GM21390 (cell line): Measurements from ENCODE around the gene MEIS3.

ENCODE experiments used
- ATAC-seq: cut with Tn5 transposase; IDR thresholded peaks from one replicate; pipeline ENCODE4 v1.9.1; 2021; ENCODE audit not compliant: unreplicated experiment

The MEIS3 gene

DNA sequence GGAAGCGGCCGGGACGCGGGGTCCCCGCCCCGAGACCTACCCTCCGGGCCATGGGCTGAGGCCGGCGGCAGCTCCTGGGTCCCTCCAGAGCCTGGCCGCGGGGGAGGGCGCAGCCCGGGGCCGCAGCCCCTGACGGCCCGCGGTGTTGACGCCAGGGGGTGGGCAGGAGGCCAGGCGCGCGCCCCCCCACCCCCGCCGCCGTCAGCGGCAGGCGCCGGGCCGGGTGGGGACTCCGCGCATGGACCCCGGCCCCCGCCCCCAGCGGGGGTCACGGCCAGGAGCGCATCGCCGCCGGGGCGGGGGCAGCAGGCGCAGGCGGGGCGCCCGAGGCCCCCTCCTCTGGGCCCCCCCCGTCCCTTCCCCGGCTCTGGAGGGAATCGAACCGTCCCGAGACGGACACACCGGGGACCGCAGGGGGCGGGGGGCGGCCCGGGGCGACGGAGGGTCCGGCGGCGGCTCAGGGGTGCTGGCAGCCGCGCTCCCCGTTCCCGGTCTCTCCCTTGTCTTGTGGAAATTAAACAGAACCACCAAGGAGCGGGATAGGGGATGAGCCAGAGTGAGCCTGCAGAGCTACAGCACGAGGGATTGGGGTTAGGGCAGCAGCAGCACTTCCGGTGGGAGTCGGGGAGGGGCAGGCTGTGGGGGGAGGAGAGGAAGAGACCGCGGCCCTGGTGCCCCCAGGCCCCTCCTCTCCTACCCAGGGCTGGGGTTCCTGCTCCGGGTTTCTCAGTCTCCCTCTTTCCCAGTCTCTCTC is at the start of gene MEIS3:
TSS of gene MEIS3 (minus strand) at position 498 of the 754 bp plus-strand sequence. CDS start at position 52, 446 bp downstream.
- no peak for ATAC-seq

DNA sequence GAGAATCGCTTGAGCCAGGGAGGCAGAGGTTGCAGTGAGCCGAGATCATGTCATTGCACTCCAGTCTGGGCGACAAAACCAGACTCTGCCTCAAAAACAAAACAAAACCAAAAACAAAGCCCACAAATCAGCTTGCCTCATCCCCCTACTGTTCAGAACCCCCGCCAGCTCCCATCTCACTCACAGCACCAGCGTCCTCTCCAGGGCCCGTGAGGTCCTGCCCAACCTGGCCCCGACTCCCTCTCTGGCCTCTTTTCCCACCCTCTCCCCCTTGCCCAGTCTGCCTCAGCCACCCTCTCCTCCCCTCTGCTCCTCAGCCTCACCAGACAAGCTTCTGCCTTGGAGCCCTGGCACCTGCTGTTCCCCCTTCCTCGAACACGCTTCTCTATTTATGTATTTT is 48.6 kb upstream of the MEIS3 start:
- no peak for ATAC-seq

DNA sequence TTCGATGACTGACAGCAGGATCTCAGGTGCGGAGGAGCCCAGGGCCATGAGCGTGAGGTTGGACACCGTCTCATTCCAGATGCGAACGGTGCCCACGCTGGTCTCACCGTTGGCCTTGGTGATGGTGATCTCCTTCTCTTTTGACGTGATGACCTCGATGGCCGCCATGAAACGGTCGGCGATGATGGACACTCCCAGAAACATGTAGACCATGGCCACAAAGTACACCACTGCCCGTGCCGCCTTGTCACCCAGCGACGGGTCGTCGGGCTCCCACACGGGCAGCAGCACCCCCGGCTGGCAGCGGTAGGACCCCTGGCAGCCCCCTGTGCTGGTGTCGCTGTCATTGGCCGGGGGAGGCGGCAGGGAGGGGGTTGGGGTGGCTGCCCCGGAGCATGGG is 46.6 kb upstream of the MEIS3 start:
- ATAC-seq: no peak

DNA sequence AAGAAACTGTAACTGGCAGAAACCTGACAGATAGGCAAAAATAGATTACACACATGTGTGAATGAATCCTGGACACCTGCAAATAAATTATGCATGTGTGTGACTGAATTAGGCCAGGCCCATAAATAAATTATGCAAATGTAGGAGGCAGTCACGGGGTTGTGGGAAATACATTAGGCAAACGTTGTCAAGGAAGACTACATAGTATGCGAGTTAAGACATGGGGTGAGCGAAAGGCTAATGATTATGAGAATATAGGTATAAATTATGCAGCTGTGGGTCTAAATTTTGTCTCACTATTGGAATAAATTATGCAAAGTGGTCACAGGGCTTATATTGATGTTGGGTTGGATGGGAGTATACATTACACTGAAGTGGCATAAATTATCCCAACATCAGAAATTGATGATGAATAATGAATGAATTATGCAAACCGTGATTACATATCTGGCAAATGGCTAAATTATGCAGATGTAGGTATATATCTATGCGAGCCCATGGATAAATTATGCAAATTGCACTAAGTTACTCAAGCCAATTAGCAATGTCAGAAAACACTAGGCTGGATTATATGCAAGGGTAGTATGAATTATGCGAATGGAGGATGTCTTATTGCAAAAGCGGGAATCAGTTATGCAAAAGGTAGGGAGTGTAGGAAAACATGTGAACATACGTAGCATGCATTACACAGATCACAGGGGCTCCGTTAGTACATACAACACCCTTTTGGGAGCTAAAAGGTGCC is 45.5 kb upstream of the MEIS3 start:
- ATAC-seq: no peak

DNA sequence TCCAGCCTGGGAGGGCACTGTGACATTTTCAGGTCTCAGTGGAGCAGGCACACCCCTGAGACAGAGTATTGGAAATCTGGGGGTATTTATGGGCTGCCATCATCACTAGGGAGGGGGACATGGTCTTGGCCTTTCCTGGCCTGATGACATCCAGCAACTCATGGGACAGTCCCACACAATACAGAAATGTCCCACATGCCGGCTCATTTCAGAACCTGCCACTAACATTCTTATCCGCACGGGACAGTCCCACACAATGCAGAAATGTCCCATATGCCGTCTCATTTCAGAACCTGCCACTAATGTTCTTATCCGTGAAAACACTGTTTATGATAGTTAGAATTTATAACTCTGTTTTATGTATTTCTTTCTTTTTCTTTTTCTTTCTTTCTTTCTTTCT is 42.5 kb upstream of the MEIS3 start:
- no peak for ATAC-seq

DNA sequence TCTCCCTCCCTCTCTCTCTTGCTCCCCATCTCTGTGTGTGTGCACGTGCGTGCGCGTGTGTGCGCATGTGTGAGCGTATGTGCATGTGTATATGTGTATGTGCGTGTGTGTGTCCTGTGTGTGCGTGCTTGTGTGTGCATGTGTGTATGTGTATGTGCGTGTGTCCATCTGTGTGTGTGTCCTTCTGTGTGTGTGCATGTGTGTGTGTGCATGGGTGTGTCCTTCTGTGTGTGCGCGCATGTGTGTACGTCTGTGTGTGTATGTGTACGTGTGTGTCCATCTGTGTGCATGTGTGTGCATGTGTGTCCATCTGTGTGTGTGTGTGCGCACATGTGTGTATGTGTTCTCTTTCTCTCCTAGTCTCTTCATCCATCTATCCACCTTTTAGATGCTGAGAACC is 40.1 kb upstream of the MEIS3 start:
- no peak for ATAC-seq

DNA sequence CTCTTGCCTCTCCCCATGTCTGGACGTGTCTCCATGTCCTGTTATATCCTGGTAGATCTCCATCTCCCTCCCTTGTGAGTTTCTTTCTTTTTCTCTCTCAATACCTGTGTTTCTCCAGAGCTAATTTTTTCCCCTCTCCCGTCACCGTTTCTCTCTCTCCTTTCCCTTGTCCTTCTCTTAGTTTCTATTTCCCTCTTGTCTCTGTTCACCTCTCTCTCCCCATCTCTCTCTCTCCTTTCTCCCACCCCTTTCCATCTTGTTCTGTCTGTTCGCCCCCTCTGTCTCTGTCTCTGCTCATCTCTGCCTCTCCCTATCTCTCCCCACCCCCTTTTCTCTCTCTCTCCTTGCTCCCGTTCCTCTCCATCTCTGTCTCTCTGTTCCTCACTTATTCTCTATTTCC is 39.3 kb upstream of the MEIS3 start:
- ATAC-seq: no peak

DNA sequence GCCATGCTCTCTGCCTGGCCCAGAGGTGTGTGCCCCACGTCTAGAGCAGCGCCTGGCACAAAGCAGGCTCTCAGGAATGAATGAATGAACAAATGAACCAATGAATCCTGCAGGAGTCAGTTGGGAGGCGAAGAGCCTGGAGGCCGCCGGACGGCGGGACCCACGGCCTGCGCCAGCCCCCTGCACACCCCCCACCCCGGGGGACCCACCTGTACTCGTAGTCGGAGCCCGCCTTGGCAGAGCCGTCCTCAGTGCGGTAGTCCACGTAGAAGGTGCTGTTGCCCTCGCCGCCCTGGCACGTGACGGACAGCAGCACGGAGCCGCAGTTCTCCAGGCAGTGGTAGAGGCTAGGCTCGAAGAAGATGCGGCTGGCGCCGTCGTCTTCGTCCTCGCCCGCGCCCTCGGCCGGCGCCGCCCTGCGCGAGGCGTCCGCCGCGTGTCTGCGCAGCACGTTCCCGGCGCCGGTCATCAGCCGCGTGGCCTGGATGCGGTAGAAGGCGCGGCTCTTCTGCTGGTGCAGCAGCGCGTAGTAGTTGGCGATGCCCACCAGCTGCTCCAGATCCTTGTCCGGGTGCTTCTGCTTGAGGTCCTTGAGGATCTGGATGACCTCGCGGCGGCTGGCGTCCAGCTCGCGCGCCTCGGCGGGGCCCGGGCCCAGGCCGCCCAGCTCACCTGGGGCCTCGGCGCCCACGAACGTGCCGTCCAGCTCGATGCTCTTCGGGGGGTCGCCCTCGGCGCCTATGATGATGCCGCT is 37.6 kb upstream of the MEIS3 start:
- no peak for ATAC-seq

DNA sequence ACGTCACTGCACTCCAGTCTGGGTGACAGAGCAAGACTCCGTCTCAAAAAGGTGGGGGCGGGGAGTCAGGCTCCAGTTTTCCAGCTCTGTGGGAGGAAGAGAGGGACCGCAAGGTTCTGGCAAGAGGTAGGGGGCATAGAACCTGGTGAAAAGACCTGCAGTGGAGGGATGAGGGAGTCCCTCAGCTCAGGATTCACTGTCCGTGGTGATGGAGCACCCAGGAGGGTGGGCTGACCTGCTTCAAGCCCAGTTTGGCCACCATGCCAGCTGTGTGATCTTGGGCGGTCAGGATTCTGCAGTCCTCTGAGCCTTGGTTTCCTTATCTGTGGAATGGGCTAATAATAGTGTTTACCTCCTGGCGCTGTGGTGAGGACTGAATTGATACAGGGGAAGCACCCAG is 31.2 kb upstream of the MEIS3 start:
- ATAC-seq: no peak

DNA sequence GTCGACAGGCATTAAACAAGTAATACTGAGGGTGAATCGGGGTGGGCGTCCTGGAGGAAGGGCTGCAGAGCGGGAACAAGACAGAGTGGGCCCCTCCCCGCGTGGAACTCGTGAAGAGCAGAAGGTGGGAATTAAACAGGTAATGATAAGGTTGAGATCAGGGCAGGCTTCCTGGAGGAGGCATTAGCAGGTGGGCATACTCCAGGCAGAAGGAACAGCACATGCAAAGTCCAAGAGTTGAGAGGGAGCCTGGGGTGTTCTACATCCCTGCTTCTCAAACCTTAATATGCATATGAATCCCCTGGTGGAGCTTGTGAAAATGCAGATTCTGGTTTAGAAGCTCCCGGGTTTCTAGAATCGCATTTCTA is 29.0 kb upstream of the MEIS3 start:
- ATAC-seq: no peak

DNA sequence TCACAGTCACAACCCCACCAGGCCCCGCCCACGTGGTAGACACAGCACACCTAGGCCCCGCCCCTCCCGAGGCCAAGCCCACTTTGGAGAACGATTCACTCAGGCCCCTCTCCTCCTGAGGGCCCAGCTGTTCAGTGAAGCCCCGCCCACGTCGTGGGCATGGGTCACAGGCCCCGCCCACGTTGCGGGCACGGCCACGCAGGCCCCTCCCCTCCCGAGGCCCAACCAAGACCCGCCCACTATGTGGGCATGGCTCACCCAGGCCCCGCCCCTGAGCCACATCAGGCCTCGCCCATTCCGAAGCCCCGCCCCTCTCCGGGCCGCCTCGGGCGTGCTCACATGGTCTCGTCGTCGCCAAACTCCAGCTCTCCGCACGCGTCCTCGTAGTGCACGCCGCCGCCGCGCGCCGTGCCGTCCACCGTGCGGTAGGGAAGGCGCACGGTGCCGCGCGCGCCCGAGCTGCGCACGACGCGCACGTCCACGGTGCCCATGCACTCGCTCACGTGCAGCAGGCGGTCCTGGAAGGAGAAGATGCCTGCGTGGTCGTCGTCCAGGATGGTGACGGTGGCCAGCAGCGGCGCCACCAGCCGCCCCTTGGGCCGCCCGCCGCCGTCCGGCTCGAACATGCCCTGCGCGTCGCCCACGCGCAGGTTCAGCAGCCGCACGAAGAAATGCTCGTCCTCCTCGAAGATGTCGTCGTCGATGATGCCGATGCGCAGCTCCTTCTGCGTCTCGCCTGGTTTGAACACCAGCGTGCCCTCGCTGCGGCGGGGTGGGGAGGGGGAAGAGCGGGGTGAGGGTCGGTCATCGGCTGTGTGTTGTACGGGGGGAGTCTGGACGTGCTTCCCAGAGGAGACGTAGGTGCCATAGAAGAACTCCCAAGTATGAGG is 28.4 kb upstream of the MEIS3 start:
- ATAC-seq: no peak

DNA sequence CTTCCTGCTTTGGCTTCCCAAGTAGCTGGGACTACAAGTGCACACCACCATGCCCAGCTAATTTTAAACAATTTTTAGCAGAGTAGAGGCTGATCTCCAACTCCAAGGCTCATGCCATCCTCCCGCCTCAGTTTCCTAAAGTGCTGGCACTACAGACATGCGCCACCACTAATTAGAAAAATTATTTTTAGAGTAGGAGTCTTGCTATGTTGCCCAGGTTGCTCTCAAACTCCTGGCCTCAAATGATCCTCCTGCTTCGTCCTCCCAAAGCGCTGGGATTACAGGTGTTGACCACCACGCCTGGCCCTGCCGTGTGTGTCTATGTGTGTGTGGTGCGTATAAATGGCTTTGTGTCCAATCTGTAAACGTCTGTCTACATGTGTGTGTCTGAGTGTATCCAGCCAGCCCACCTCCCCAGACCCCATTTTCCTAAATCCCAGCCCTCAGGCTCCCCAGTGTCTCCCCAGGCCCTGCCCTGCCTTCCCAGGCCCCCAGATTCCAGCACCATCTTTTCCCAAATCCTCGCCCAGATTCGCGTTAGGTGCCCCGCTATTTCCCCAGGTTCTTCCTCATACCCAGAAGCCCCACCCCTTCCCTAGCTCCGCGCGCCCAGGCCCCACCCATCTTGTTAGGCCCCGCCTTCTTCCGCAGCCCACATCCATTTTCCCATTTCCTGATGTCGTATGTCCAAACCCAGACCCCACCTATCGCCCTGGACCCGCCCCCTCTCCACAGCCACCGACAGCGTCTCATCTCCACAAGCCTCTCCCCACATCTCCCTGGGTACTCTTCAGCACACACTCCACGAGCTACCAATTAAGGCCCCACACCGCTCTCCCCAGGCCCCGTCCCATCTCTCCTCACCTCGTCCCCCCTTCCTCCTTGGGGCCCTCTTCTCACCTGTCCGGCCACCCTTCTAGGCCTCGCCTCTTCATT is 27.5 kb upstream of the MEIS3 start:
- no peak for ATAC-seq

DNA sequence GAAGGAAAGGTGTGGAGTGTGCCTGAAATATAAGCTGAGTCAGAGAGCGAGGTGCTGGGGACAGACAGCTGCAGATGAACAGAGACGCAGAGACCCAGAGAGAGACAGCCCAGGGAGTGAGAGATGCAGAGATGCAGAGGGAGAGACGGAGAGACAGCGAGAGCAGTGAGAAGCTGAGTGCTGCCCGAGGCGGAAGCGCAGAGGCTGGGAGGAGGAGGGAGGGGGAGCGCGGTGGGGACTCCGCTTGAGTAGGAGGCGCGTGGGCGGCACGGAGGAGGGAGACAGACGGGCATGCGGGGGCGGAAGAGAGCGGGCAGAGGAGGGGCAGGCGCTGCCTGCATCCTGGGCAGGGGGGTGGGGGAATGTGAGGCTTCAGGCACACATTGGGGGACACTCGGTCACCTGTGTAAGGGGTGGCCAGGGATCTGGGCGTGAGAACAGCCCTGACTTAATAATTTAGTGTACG is 26.6 kb upstream of the MEIS3 start:
- ATAC-seq: no peak

DNA sequence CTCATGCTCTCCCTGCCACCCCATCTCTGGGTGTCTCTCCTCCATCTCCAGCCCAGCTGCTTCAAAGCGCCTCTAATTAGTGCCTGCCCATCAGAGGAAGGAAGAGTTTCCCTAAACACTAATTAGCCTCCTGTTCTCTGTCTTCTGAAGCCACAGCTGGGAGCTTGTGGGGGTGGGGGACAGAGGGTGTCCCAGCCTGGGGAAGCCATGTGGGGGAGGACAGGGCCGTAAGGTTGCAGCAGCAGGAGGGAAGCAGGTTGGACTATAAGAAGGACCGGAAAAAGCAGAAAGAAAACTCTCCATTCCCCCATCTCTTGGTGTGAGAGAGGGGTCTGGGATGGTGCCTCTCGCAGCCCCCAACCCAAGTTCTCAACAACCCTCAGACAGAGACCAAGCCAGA is 26.2 kb upstream of the MEIS3 start:
- ATAC-seq: no peak

DNA sequence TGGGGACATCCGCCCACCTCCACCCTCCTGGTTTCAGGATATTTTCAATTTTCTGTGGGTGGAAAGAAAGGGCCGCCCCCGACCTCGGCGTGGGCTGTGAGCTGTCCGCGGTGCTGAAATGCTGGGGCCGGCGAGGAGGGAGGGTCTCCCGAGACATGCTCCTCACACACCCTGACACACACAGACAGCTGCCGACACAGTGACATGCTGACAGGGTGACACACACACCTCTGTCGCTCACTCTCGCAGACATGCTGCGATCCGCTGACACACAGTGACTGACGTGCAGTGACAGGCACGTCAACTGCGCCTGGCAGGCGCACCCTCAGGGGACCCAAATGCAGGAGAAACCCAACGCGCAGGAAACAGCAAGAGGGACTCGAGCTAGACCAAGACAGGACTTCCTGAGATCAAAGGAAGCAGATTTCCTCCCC is 25.1 kb upstream of the MEIS3 start:
- ATAC-seq: no peak

DNA sequence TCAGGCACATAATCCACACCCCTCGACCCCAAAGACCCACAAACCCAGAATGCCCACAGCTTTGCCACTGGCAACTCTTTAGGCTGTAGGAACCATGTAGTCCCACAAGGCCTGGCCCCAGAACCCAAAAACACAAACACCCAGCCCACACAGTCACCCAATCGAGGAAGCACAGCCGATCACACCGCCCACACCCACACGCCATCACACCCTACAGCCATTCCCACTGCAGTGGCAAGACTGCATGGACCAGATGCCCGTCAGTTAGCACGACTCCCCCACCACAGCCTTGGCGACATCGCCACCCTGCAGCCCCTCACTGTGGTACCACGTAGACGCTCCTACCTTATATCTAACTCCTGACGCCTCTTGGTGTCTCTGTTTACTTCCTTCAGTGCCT is 24.0 kb upstream of the MEIS3 start:
- ATAC-seq: no peak

DNA sequence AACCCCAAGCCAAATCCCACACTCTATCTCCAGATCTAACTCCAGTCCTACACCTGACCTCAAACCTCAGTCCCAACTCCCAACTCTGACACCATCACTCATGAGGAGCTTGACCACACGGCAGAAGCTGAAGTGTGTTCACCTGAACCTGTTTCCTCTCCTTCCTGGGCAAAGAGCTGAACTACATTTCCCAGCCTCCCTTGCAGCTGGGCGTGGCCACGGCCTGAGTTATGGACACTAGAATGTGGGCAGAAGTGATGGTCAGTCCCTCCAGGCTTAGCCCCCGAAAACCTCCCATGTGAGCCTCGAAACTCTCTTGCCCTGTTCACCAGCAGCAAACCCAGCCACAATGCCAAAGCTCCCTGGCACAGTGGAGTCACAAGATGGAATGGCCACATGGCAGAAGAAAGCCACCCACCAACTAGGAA is 19.5 kb upstream of the MEIS3 start:
- ATAC-seq: no peak

DNA sequence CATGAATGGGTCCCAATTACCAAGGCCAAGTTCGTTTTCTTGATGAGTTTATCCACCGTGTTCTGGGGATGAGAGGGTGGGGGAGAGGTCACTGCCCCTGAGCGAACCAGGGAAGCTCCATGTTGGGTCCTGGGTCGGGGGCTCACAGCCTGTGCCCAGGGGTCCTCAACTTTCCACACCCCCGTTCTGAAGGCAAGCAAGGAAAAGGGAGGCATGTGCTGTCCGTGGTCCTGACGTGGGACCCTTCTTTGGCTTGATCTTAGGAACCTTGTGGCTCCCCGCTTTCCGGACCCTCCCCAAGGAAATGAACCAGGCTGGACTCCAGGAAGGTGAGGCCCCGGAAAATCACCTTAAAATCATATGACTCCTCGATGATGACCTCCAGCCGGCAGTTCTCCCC is 18.2 kb upstream of the MEIS3 start:
- ATAC-seq: no peak

DNA sequence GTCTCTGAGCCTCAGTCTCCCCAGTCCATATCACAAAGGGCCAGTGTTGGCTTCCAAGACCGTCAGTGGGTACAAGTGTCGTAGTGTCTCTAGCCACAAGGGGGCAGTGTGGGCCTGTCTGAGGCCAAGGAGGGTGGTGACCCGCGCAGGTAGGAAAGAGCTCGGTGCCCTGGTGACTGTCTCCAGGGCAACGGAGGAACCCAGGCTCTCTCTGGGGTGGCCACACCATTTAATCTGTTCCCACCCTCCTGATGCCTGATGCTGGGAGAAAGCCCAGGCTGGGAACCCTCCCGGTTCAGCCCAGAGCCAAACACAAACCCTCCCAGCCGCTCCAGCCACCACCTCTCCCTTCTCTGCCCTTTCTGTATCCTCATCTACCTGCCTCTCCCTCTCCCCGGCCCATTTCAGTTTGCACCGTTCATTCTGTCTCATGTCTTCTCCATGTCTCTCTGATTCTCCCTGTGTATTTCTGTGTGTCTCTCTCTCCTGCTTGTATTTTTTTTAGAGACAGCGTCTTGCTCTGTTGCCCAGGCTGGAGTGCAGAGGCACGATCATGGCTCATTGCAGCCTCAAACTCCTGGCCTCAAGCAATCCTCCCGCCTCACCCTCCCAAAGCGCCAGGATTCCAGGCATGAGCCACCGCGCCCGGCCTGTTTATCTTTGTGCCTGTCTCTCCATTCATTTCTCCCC is 17.5 kb upstream of the MEIS3 start:
- no peak for ATAC-seq
